Esophagus squamous epithelium (tissue), 4 donors: Measurements from ENCODE around the gene FGD4.

Experiments
- POLR2A ChIP-seq, 4 donors: fragments of 450-650 bp; IDR thresholded peaks; one replicate each; pipeline ENCODE4 v1.6.1; 2017; ENCODE audit warnings: antibody characterized with exemption in 4 of 4, mild to moderate bottlenecking in 4 of 4, moderate library complexity in 3 of 4
- TF ChIP-seq, protein P1 (sequence below), 6 experiments: fragments of 450-650 bp in 4 of 6; fragments of 200-600 bp in 2 of 6; sonication (generic) in 2 of 6; IDR thresholded peaks; one replicate each; pipeline ENCODE4 v1.5.1; 2016 to 2019; ENCODE audit warnings: antibody characterized with exemption in 6 of 6, mild to moderate bottlenecking in 4 of 6, moderate library complexity in 4 of 6

DNA sequence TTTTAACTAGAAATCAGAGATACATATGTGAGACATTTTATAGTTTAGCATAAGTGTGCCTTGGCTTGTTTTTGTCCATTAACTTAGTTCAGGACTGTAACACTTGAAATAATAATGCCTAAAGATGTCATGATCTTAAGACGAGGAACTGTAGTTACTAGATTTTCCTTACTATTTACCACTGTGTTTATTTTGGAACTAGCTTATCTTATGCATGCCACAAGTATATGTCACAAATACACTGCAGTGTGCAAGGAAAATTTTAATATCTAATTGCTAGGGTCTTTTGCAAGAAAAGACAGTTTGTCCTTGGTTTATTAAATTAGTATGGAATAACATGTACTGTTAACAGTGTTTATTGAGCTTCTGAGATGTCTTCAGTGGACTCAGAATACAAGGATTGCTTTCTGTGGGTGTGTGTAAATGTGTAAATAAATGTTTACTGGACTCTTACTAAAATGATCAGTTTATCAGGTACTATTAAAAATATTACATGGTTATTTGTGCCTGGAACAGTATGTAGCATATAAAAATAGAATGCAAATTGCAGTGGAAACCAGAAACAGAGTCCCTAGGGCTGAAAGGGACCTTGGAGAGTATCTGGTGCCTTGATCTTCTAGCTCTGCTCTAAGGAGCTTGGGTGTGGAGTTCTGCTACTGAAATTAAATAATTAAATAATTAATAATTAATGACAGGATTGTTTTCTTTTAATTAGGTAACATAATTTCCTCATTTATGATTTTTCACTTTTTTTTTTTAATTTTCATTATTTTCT is 58.1 kb downstream of the FGD4 start:
- TF ChIP-seq POLR2A (IDR thresholded peaks at IDR 0.05) = no peak
- TF ChIP-seq, protein P1, sequence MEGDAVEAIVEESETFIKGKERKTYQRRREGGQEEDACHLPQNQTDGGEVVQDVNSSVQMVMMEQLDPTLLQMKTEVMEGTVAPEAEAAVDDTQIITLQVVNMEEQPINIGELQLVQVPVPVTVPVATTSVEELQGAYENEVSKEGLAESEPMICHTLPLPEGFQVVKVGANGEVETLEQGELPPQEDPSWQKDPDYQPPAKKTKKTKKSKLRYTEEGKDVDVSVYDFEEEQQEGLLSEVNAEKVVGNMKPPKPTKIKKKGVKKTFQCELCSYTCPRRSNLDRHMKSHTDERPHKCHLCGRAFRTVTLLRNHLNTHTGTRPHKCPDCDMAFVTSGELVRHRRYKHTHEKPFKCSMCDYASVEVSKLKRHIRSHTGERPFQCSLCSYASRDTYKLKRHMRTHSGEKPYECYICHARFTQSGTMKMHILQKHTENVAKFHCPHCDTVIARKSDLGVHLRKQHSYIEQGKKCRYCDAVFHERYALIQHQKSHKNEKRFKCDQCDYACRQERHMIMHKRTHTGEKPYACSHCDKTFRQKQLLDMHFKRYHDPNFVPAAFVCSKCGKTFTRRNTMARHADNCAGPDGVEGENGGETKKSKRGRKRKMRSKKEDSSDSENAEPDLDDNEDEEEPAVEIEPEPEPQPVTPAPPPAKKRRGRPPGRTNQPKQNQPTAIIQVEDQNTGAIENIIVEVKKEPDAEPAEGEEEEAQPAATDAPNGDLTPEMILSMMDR (IDR thresholded peaks at IDR 0.05) = no peak
